ENCODE data around the gene KLK14. TPM values are rescaled to one million over a fixed set of nuclear protein-coding genes. Genes with fewer than 3 reads are reported as not detected.

Gene KLK14
- total and polyA plus RNA-seq, 2 donors from 2014 or later = 0.22 TPM; not detected in 1

DNA sequence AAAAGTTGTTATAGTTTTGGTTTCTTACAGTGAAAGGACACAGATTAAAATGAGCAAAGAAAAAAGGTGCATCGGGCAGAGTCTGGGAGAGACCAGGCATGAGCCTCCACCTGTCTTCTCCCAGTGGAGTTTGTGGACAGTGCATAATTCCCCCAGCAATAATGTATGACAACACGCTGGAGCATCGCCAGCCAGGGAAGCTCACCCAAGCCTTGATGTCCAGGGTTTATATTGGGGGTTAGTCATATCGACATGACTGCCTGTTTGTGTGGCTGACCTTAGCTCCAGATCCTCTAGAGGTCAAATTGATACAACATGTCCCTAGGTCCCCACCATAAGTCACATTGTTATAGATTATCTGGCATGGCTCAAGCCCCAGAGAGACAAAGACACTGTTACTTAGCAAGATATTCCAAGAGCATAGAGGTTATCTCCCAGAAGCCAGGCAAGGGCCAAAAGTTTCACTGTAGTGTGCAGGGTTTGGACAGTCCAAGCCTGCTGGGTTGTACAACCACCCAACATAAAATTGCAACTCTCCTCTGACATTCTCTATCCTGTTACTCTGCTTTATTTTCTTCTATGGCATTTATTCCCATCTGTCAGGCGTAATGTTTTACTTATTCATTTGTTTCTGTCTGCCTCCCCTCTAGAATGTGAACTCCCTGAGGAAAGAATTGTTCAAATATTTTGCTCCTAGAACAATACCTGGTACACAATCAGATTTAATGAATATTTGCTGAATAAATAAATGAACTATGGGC, 12.2 kb downstream of the KLK14 start:
- Histone ChIP-seq H3K9me3 (ENCODE audit: control insufficient read depth in 2 of 3, insufficient read depth in 1 of 3, low read length in 3 of 3) (peaks cover 0 to 6% (median 6%) of the 10 kb centered on the region in 3 donors), H3K4me1 (ENCODE audit: control insufficient read depth in 2 of 3, insufficient read depth in 2 of 3, low read depth in 1 of 3, low read length in 3 of 3) (no peaks in the 10 kb centered on the region), H3K9ac (ENCODE audit: low read length in 3 of 3) (no peak overlapping the region), H3K36me3 (ENCODE audit: control insufficient read depth in 2 of 3, insufficient read depth in 3 of 3, low read length in 3 of 3) (no peaks in the 10 kb centered on the region), H3K27me3 (ENCODE audit: control insufficient read depth, insufficient read depth, low read length) (no peaks in the 10 kb centered on the region), H3K4me3 (ENCODE audit: low read length in 3 of 3) (no peak overlapping the region), H3K27ac (ENCODE audit: low read depth in 2 of 2, low read length in 2 of 2) (no peak overlapping the region)
- intact Hi-C loops (cut with DNase I) = no loop called here
- no peak for DNase-seq
- TF ChIP-seq, protein P1, sequence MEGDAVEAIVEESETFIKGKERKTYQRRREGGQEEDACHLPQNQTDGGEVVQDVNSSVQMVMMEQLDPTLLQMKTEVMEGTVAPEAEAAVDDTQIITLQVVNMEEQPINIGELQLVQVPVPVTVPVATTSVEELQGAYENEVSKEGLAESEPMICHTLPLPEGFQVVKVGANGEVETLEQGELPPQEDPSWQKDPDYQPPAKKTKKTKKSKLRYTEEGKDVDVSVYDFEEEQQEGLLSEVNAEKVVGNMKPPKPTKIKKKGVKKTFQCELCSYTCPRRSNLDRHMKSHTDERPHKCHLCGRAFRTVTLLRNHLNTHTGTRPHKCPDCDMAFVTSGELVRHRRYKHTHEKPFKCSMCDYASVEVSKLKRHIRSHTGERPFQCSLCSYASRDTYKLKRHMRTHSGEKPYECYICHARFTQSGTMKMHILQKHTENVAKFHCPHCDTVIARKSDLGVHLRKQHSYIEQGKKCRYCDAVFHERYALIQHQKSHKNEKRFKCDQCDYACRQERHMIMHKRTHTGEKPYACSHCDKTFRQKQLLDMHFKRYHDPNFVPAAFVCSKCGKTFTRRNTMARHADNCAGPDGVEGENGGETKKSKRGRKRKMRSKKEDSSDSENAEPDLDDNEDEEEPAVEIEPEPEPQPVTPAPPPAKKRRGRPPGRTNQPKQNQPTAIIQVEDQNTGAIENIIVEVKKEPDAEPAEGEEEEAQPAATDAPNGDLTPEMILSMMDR (IDR thresholded peaks at IDR 0.05; ENCODE audit: borderline replicate concordance, extremely low read depth, insufficient read depth) = no peak
- FAIRE-seq = no peak

DNA sequence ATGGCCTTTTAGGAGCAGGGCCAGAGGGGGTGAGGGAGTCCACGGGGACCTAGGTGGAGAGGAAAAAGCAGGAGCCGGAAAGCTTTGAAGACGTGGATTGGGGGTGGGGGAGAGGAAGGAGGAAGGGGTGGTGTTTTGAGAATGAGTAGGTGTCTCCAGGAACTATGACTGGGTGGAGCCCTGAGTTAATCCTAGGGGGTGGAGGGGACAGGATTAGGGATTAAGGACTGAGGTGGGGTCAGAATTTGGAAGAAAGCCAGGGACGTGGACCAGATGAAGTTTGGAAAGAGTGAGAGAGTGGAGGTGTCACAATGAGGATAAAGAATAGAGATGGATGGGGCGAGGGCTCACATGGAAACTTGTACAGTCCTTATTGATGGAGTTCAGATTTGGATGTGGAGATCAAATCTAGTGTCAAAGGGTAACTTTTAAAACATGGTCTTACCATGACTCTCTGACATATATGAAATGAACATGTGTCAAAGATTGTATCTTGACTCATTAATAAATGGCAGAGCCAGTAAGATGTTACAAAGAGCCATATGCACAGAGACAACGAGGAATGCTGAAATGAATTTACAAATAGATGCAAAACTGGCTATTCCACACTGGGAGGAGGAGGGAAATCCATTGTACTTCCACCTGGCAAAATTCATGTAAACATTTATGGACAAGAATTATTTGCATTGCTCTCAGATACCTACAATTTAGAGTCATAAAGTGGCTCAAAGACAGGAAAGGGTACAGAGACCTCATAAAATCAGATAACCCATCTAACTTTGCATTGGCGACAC, 16.1 kb downstream of the KLK14 start:
- TF ChIP-seq, protein P1 (IDR thresholded peaks at IDR 0.05; ENCODE audit: borderline replicate concordance, extremely low read depth, insufficient read depth) = no peak
- H3K27me3 ChIP-seq (ENCODE audit: control insufficient read depth, insufficient read depth, low read length) = no peaks in the 10 kb centered on the region
- no peak overlapping the region for H3K4me3 ChIP-seq (ENCODE audit: low read length in 3 of 3)
- FAIRE-seq (no peak), DNase-seq (no peak)
- H3K27ac ChIP-seq (ENCODE audit: low read depth in 2 of 2, low read length in 2 of 2) = no peak overlapping the region
- no peaks in the 10 kb centered on the region for H3K9me3 ChIP-seq (ENCODE audit: control insufficient read depth in 2 of 3, insufficient read depth in 1 of 3, low read length in 3 of 3)
- H3K4me1 ChIP-seq (ENCODE audit: control insufficient read depth in 2 of 3, insufficient read depth in 2 of 3, low read depth in 1 of 3, low read length in 3 of 3) = no peaks in the 10 kb centered on the region
- no peaks in the 10 kb centered on the region for H3K36me3 ChIP-seq (ENCODE audit: control insufficient read depth in 2 of 3, insufficient read depth in 3 of 3, low read length in 3 of 3)
- no peak overlapping the region for H3K9ac ChIP-seq (ENCODE audit: low read length in 3 of 3)
- intact Hi-C loops (cut with DNase I) = no loop called here

DNA sequence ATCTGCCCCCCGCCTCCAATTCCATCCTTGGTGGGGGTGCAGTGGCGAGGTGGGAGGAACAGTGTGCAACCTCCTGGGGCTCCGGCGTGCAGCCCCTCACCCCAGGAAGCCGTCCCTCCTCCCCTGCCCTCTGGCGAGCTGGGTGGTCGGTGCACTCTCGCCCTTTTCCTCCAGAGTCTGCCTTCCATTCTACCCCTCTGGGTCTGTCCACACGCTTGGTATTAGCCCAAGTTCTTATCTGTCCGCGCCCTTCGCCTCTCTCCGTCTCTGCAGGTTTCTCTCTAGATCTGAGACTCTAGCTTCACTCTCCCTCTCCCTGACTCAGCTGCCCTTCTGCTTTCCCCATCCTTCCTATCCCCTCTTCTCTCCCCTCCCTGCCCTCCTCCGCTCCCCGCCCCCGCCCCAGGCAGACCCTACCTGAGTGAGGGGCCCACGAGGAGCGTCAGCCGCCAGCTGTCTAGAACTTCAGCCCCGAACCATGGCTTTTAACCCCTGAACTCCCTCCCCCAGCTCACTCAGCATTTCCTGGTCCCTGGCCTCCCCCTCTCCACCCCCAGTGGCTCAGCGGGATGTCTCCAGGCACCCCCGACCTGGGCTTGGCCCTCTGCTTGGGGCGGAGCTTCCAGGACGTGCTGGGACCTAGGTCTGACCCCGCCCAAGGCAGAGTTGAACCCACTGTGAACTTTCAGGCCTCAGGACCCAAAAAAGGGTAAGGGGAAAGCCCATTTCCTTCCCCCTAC, 17.3 kb downstream of the KLK14 start:
- H3K4me3 ChIP-seq (ENCODE audit: low read length in 3 of 3) = peak overlapping the region in 1 of 3 donors; percentile 9
- intact Hi-C loops (cut with DNase I) = no loop called here

More for the DNA sequence above, 17.3 kb downstream of the KLK14 start:
- Histone ChIP-seq H3K36me3 (ENCODE audit: control insufficient read depth in 2 of 3, insufficient read depth in 3 of 3, low read length in 3 of 3) (no peaks in the 10 kb centered on the region), H3K27me3 (ENCODE audit: control insufficient read depth, insufficient read depth, low read length) (no peaks in the 10 kb centered on the region), H3K9ac (ENCODE audit: low read length in 3 of 3) (no peak overlapping the region), H3K4me1 (ENCODE audit: control insufficient read depth in 2 of 3, insufficient read depth in 2 of 3, low read depth in 1 of 3, low read length in 3 of 3) (no peaks in the 10 kb centered on the region), H3K9me3 (ENCODE audit: control insufficient read depth in 2 of 3, insufficient read depth in 1 of 3, low read length in 3 of 3) (no peaks in the 10 kb centered on the region), H3K27ac (ENCODE audit: low read depth in 2 of 2, low read length in 2 of 2) (no peak overlapping the region)
- DNase-seq (peak in 2 of 5 donors; percentile 14 to 30), FAIRE-seq (no peak)
- TF ChIP-seq, protein P1 (IDR thresholded peaks at IDR 0.05; ENCODE audit: borderline replicate concordance, extremely low read depth, insufficient read depth) = no peak
